Astrocyte (in vitro differentiated cells and primary cell): ENCODE results near the gene APBB2. TPM values are rescaled to one million over a fixed set of nuclear protein-coding genes. Genes with fewer than 3 reads are reported as not detected.
A peak's percentile ranks its signal among the peaks of the same experiment; 100 is the strongest.

Source experiments
- DNase-seq: peaks from one replicate; pipeline ENCODE4 v3.0.0-alpha.2; 2010; ENCODE audit warnings: low read depth
- FAIRE-seq: peaks from 2 replicates; lab custom pipeline; 2011; peaks lifted over from hg19 to GRCh38; lab: Jason Lieb, UNC
- H2AFZ ChIP-seq: 2 replicates; pipeline ENCODE4 v1.6.0; 2012; ENCODE audit warnings: low read depth, low read length, inconsistent platforms
- H3K27ac ChIP-seq: 2 replicates; pipeline ENCODE4 v1.5.1; 2011; ENCODE audit warnings: low read depth, low read length, inconsistent platforms
- H3K27me3 ChIP-seq: 2 replicates; pipeline ENCODE4 v1.6.0; 2011; ENCODE audit warnings: low read length, inconsistent platforms; ENCODE audit not compliant: insufficient read depth
- H3K36me3 ChIP-seq: 2 replicates; pipeline ENCODE4 v1.5.1; 2011; ENCODE audit warnings: low read length, inconsistent platforms; ENCODE audit not compliant: insufficient read depth
- H3K4me1 ChIP-seq: 2 replicates; pipeline ENCODE4 v1.5.1; 2011; ENCODE audit warnings: low read length, inconsistent platforms; ENCODE audit not compliant: insufficient read depth
- H3K4me2 ChIP-seq: 2 replicates; pipeline ENCODE4 v1.6.0; 2012; ENCODE audit warnings: low read length, inconsistent platforms
- H3K4me3 ChIP-seq: 2 replicates; pipeline ENCODE4 v1.5.1; 2011; ENCODE audit warnings: low read depth, mild to moderate bottlenecking, low read length, inconsistent platforms; ENCODE audit not compliant: insufficient read depth
- H3K79me2 ChIP-seq: 2 replicates; pipeline ENCODE4 v1.6.0; 2012; ENCODE audit warnings: mild to moderate bottlenecking, low read length, inconsistent platforms; ENCODE audit not compliant: insufficient read depth
- H3K9ac ChIP-seq: 2 replicates; pipeline ENCODE4 v1.6.0; 2012; ENCODE audit warnings: mild to moderate bottlenecking, low read length, inconsistent platforms
- H3K9me3 ChIP-seq: 2 replicates; pipeline ENCODE4 v1.5.1; 2012; ENCODE audit warnings: low read depth, mild to moderate bottlenecking, low read length, inconsistent platforms; ENCODE audit not compliant: insufficient read depth
- H4K20me1 ChIP-seq: 2 replicates; pipeline ENCODE4 v1.6.0; 2012; ENCODE audit warnings: low read length, inconsistent platforms; ENCODE audit not compliant: insufficient read depth
- H3K27ac Mint-ChIP-seq: one replicate; pipeline ENCODE4 v1.8.0; 2021; ENCODE audit warnings: mild to moderate bottlenecking, mixed read lengths; ENCODE audit not compliant: unreplicated experiment
- H3K27me3 Mint-ChIP-seq: one replicate; pipeline ENCODE4 v1.8.0; 2021; ENCODE audit warnings: low read depth, mixed read lengths; ENCODE audit not compliant: unreplicated experiment
- H3K36me3 Mint-ChIP-seq: one replicate; pipeline ENCODE4 v1.8.0; 2021; ENCODE audit warnings: low read depth, mixed read lengths; ENCODE audit not compliant: unreplicated experiment
- H3K4me1 Mint-ChIP-seq: one replicate; pipeline ENCODE4 v1.8.0; 2021; ENCODE audit warnings: low read depth, mixed read lengths; ENCODE audit not compliant: unreplicated experiment
- H3K4me3 Mint-ChIP-seq: one replicate; pipeline ENCODE4 v1.8.0; 2021; ENCODE audit warnings: mild to moderate bottlenecking, moderate library complexity, mixed read lengths; ENCODE audit not compliant: unreplicated experiment
- H3K9me3 Mint-ChIP-seq: one replicate; pipeline ENCODE4 v1.8.0; 2021; ENCODE audit warnings: mild to moderate bottlenecking, mixed read lengths; ENCODE audit not compliant: unreplicated experiment
- CTCF ChIP-seq: IDR thresholded peaks from 2 replicates; pipeline ENCODE4 v1.5.1; 2011; ENCODE audit warnings: low read depth, mild to moderate bottlenecking, inconsistent platforms, low read length, moderate library complexity; ENCODE audit not compliant: insufficient read depth
- EZH2 ChIP-seq: IDR thresholded peaks from 2 replicates; pipeline ENCODE4 v1.6.1; 2012; ENCODE audit warnings: mild to moderate bottlenecking, low read length, inconsistent platforms; ENCODE audit not compliant: insufficient read depth
- total RNA-seq: library from RNA; stranded (reverse); gene quantifications from 2 replicates; pipeline ENCODE4 v1.2.1, GENCODE V29; 2021

APBB2 gene
- total RNA-seq, 1 donor from 2014 or later: 173 TPM

- Histone ChIP-seq H3K79me2 (no peaks in the 10 kb centered on the region), H3K4me3 (no peak overlapping the region), H3K27me3 (no peaks in the 10 kb centered on the region), H2AFZ (no peak overlapping the region), H3K36me3 (no peaks in the 10 kb centered on the region), H3K4me2 (peak overlapping the region; percentile 54), H3K27ac (peak overlapping the region; percentile 57), H4K20me1 (no peaks in the 10 kb centered on the region), H3K4me1 (peaks cover 27% of the 10 kb centered on the region), H3K9me3 (no peaks in the 10 kb centered on the region), H3K9ac (peak overlapping the region; percentile 37)
- no peaks in the 10 kb centered on the region for H3K27me3 Mint-ChIP-seq
- peaks cover 21% of the 10 kb centered on the region for H3K36me3 Mint-ChIP-seq
- H3K4me3 Mint-ChIP-seq: peak overlapping the region; percentile 68
- DNase-seq: peak; percentile 67
- H3K9me3 Mint-ChIP-seq: no peaks in the 10 kb centered on the region
- H3K4me1 Mint-ChIP-seq: peaks cover 48% of the 10 kb centered on the region
- H3K27ac Mint-ChIP-seq: peak overlapping the region; percentile 96
- no peak for FAIRE-seq
- TF ChIP-seq CTCF: no peak
- TF ChIP-seq EZH2: no peak
Measured at GRCh38 chr4:40915318-40916217, 298.8 kb downstream of the APBB2 start.

- peak overlapping the region; percentile 53 for H3K27ac Mint-ChIP-seq
- H3K9me3 Mint-ChIP-seq: no peaks in the 10 kb centered on the region
- Histone ChIP-seq H3K36me3 (no peaks in the 10 kb centered on the region), H3K9me3 (no peaks in the 10 kb centered on the region), H3K4me1 (peaks cover 34% of the 10 kb centered on the region), H3K9ac (no peak overlapping the region), H2AFZ (no peak overlapping the region), H3K4me3 (no peak overlapping the region), H3K27me3 (no peaks in the 10 kb centered on the region), H3K27ac (no peak overlapping the region), H3K4me2 (no peak overlapping the region), H3K79me2 (no peaks in the 10 kb centered on the region), H4K20me1 (peaks cover 6% of the 10 kb centered on the region)
- no peak overlapping the region for H3K4me3 Mint-ChIP-seq
- no peak for TF ChIP-seq EZH2
- TF ChIP-seq CTCF: no peak
- DNase-seq: no peak
- peaks cover 16% of the 10 kb centered on the region for H3K36me3 Mint-ChIP-seq
- no peak for FAIRE-seq
- no peaks in the 10 kb centered on the region for H3K27me3 Mint-ChIP-seq
- H3K4me1 Mint-ChIP-seq: peaks cover 52% of the 10 kb centered on the region
Measured at GRCh38 chr4:40912460-40913184, 301.7 kb downstream of the APBB2 start.
